HepG2 (cell line): ENCODE measurements around the gene BIRC7. TPM values are rescaled to one million over a fixed set of nuclear protein-coding genes. Genes with fewer than 3 reads are reported as not detected.
A peak's percentile ranks its signal among the peaks of the same experiment; 100 is the strongest.

Experiments
- AGO1 ChIP-seq: fragments of 200-400 bp; formaldehyde crosslinking; IDR thresholded peaks from 2 replicates; pipeline ENCODE4 v1.6.1; 2017; ENCODE audit warnings: mild to moderate bottlenecking, low read depth, low read length, moderate library complexity; ENCODE audit not compliant: poor library complexity, severe bottlenecking
- ASH2L ChIP-seq: fragments of 300-600, 200-600 bp; sonication (generic); IDR thresholded peaks from 2 replicates; pipeline ENCODE4 v1.7.0; 2017; ENCODE audit warnings: low read depth, mild to moderate bottlenecking, moderate library complexity, mixed read lengths, low read length; ENCODE audit not compliant: insufficient read length
- DDIT3 ChIP-seq: sonication (generic); formaldehyde crosslinking; IDR thresholded peaks from 2 replicates; pipeline ENCODE4 v1.4.0; 2020; ENCODE audit warnings: mild to moderate bottlenecking, missing genetic modification reagents
- HDAC1 ChIP-seq: sonication (generic); formaldehyde crosslinking; IDR thresholded peaks from 2 replicates; pipeline ENCODE4 v1.5.1; 2020; ENCODE audit warnings: mild to moderate bottlenecking, missing genetic modification reagents
- HOXA7 ChIP-seq: sonication (generic); formaldehyde crosslinking; IDR thresholded peaks from 2 replicates; pipeline ENCODE4 v1.8.1; 2022; ENCODE audit warnings: mild to moderate bottlenecking, missing genetic modification reagents, moderate library complexity
- ISL2 ChIP-seq: sonication (generic); formaldehyde crosslinking; IDR thresholded peaks from 2 replicates; pipeline ENCODE4 v1.5.0; 2020; ENCODE audit warnings: missing genetic modification reagents
- NKX3-1 ChIP-seq: sonication (generic); formaldehyde crosslinking; IDR thresholded peaks from 2 replicates; pipeline ENCODE4 v1.5.0; 2020; ENCODE audit warnings: missing genetic modification reagents
- PAX8 ChIP-seq: sonication (generic); formaldehyde crosslinking; IDR thresholded peaks from 2 replicates; pipeline ENCODE4 v1.8.0; 2022; ENCODE audit warnings: mild to moderate bottlenecking, missing genetic modification reagents, borderline replicate concordance
- THAP8 ChIP-seq: sonication (generic); formaldehyde crosslinking; IDR thresholded peaks from 2 replicates; pipeline ENCODE4 v1.5.1; 2020; ENCODE audit warnings: missing genetic modification reagents, mild to moderate bottlenecking, borderline replicate concordance
- TRIM22 ChIP-seq: fragments of 450-650 bp; IDR thresholded peaks from 2 replicates; pipeline ENCODE4 v1.6.1; 2017
- ZFYVE20 ChIP-seq: sonication (generic); formaldehyde crosslinking; IDR thresholded peaks from 2 replicates; pipeline ENCODE4 v1.8.0; 2023; ENCODE audit warnings: low read depth, mild to moderate bottlenecking, moderate library complexity, missing genetic modification reagents, borderline replicate concordance
- ZNF253 ChIP-seq: sonication (generic); formaldehyde crosslinking; IDR thresholded peaks from 2 replicates; pipeline ENCODE4 v1.8.0; 2022; ENCODE audit warnings: mild to moderate bottlenecking, missing genetic modification reagents, borderline replicate concordance
- ZNF275 ChIP-seq: sonication (generic); formaldehyde crosslinking; IDR thresholded peaks from 2 replicates; pipeline ENCODE4 v1.8.0; 2022; ENCODE audit warnings: missing genetic modification reagents, mild to moderate bottlenecking, inconsistent platforms, borderline replicate concordance
- ZNF362 ChIP-seq: sonication (generic); formaldehyde crosslinking; IDR thresholded peaks from 2 replicates; pipeline ENCODE4 v1.4.0; 2020; ENCODE audit warnings: missing genetic modification reagents, mild to moderate bottlenecking, borderline replicate concordance
- ZNF740 ChIP-seq: sonication (generic); formaldehyde crosslinking; IDR thresholded peaks from 2 replicates; pipeline ENCODE4 v1.4.0; 2020; ENCODE audit warnings: missing genetic modification reagents
- ZNF780A ChIP-seq: sonication (generic); formaldehyde crosslinking; IDR thresholded peaks from 2 replicates; pipeline ENCODE4 v1.8.0; 2022; ENCODE audit warnings: mild to moderate bottlenecking, missing genetic modification reagents, moderate library complexity
- ZNF800 ChIP-seq: sonication (generic); formaldehyde crosslinking; IDR thresholded peaks from 2 replicates; pipeline ENCODE4 v1.4.0; 2020; ENCODE audit warnings: missing genetic modification reagents
- ZNF891 ChIP-seq: sonication (generic); formaldehyde crosslinking; IDR thresholded peaks from 2 replicates; pipeline ENCODE4 v1.5.0; 2020; ENCODE audit warnings: mild to moderate bottlenecking, missing genetic modification reagents
- ZZZ3 ChIP-seq: sonication (generic); formaldehyde crosslinking; IDR thresholded peaks from 2 replicates; pipeline ENCODE4 v1.4.0; 2020; ENCODE audit warnings: missing genetic modification reagents, mild to moderate bottlenecking, borderline replicate concordance
- polyA plus RNA-seq, 8 experiments: library from polyadenylated mRNA; depleted of rRNA in 3 of 8; stranded (reverse) in 7 of 8; unstranded in 1 of 8; fragments of >200 nt; fragmentation: Illumina TruSeq in 4 of 8; extraction: Trizol in 4 of 8; gene quantifications; 2 replicates each; pipeline versions ENCODE4 v1.2.1 to v1.2.3, GENCODE V29; 2011 to 2016; ENCODE audit warnings: low read depth in 4 of 8, missing spikeins in 1 of 8, mixed read lengths in 1 of 8; ENCODE audit not compliant: insufficient read depth in 1 of 8
- total RNA-seq, 5 experiments: library from RNA; depleted of rRNA; stranded (reverse); fragments of >200 nt; fragmentation: Illumina TruSeq; extraction: Trizol; gene quantifications; 2 replicates each; pipeline ENCODE4 v1.2.3, GENCODE V29; 2016; ENCODE audit warnings: low read depth in 1 of 5

The BIRC7 gene
- total and polyA plus RNA-seq, 2 of the 13 experiments (the other 11 are each of a cell fraction or from before 2014, with no cell fraction given), result 0.27 to 5.1 TPM

- TF ChIP-seq ZNF800 (CRISPR knock-in tag) (peak; percentile 87), AGO1 (peak; percentile 58), HDAC1 (CRISPR knock-in tag) (peak; percentile 92), ZNF275 (CRISPR knock-in tag) (peak; percentile 98), ZNF362 (CRISPR knock-in tag) (peak; percentile 76), ZNF253 (CRISPR knock-in tag) (peak; percentile 95), THAP8 (CRISPR knock-in tag) (peak; percentile 91), ZNF740 (no peak; the same call in 1 of the 2 replicates), PAX8 (CRISPR knock-in tag) (peak; percentile 94; the same call in 1 of the 2 replicates), ZNF780A (peak; percentile 60; the same call in 1 of the 2 replicates), ISL2 (CRISPR knock-in tag) (peak; percentile 82), NKX3-1 (CRISPR knock-in tag) (peak; percentile 96), TRIM22 (no peak), HOXA7 (CRISPR knock-in tag) (no peak), ZNF891 (peak; percentile 97), ZFYVE20 (CRISPR knock-in tag) (no peak), DDIT3 (CRISPR knock-in tag) (no peak), ZZZ3 (peak; percentile 80), ASH2L (no peak)
These were observed 19.5 kb upstream of the BIRC7 start, which contains the start of gene YTHDF1 (continued) for GRCh38 chr20:63216041-63216848.
